Measurements from ENCODE around the gene ZNF683.

DNA sequence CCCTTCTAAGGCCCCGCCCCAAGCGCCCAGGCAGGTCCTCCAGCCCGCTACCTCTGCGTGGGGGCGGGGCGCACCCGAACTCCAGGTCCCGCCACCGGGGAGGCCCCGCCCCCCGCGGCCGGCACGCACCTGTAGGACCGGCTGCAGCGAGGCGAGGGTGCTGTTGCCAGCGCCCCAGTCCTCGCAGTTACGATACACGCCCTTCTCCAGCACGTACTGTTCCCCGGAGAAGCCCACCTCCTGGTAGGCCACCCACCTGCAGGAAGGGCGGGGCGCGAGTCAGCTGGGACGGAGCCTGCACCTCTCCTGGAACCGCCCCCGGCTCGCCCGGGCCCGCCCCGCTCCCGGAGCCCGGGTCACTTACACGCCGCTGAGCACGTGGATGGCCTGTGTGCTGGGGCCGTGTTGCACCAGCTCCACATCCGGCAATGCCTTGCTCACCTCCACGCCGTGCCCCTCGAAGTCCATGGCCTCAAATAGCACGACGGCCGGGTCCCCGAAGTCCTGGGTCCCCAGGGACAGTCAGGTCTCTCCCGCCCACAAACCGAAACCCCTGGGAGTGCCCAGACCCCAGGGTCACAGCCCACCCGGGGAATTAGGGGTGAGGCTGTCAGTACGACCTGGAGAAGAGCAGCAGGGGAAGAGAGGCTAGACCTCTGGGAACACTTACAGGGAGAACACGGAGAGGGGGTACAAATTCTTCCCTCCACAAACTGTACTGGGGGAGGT is 35.9 kb downstream of the ZNF683 start:
- TF ChIP-seq, protein P1, sequence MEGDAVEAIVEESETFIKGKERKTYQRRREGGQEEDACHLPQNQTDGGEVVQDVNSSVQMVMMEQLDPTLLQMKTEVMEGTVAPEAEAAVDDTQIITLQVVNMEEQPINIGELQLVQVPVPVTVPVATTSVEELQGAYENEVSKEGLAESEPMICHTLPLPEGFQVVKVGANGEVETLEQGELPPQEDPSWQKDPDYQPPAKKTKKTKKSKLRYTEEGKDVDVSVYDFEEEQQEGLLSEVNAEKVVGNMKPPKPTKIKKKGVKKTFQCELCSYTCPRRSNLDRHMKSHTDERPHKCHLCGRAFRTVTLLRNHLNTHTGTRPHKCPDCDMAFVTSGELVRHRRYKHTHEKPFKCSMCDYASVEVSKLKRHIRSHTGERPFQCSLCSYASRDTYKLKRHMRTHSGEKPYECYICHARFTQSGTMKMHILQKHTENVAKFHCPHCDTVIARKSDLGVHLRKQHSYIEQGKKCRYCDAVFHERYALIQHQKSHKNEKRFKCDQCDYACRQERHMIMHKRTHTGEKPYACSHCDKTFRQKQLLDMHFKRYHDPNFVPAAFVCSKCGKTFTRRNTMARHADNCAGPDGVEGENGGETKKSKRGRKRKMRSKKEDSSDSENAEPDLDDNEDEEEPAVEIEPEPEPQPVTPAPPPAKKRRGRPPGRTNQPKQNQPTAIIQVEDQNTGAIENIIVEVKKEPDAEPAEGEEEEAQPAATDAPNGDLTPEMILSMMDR (IDR thresholded peaks at IDR 0.05), result no peak
- no peak for TF ChIP-seq POLR2AphosphoS5 (IDR thresholded peaks at IDR 0.05)
- TF ChIP-seq POLR2A (IDR thresholded peaks at IDR 0.05), result no peak
- no peak for TF ChIP-seq EP300 (IDR thresholded peaks at IDR 0.05)

All from upper lobe of left lung (tissue), 4 donors.